Glutamatergic neuron (in vitro differentiated cells): Measurements from ENCODE around the gene CBLIF. TPM values are rescaled to one million over a fixed set of nuclear protein-coding genes. Genes with fewer than 3 reads are reported as not detected.
"Not testable (repeated sequence)": the region's sequence is repeated elsewhere in the genome, so short reads cannot be mapped to it uniquely, and the experiment has no call there.

Experiments used
- DNase-seq: peaks from one replicate; pipeline ENCODE4 v3.0.0; 2022
- H3K27ac Mint-ChIP-seq: one replicate; pipeline ENCODE4 v1.8.0; 2020; ENCODE audit warnings: mild to moderate bottlenecking, mixed read lengths, inconsistent platforms; ENCODE audit not compliant: unreplicated experiment
- H3K27me3 Mint-ChIP-seq: one replicate; pipeline ENCODE4 v1.8.0; 2020; ENCODE audit warnings: mild to moderate bottlenecking, moderate library complexity, mixed read lengths, inconsistent platforms; ENCODE audit not compliant: unreplicated experiment
- H3K36me3 Mint-ChIP-seq: one replicate; pipeline ENCODE4 v1.8.0; 2020; ENCODE audit warnings: mild to moderate bottlenecking, mixed read lengths, inconsistent platforms; ENCODE audit not compliant: unreplicated experiment
- H3K4me1 Mint-ChIP-seq: one replicate; pipeline ENCODE4 v1.8.0; 2020; ENCODE audit warnings: mild to moderate bottlenecking, low read depth, mixed read lengths, inconsistent platforms; ENCODE audit not compliant: unreplicated experiment
- H3K4me3 Mint-ChIP-seq: one replicate; pipeline ENCODE4 v1.8.0; 2020; ENCODE audit warnings: mild to moderate bottlenecking, mixed read lengths, inconsistent platforms; ENCODE audit not compliant: unreplicated experiment
- H3K9me3 Mint-ChIP-seq: one replicate; pipeline ENCODE4 v1.8.0; 2020; ENCODE audit warnings: mild to moderate bottlenecking, moderate library complexity, mixed read lengths, inconsistent platforms; ENCODE audit not compliant: unreplicated experiment
- CTCF ChIP-seq: fragments of 200-600 bp; sonication (generic); IDR thresholded peaks from one replicate; pipeline ENCODE4 v1.5.0; 2021; ENCODE audit not compliant: partially characterized antibody, unreplicated experiment
- total RNA-seq: library from RNA; stranded (reverse); fragmentation: NEBNext Ultra II Directional; extraction: Animal tissue kit (Norgen Biotek cat#: 25700); gene quantifications from one replicate; pipeline ENCODE4 v1.2.1, GENCODE V29; 2021; ENCODE audit not compliant: unreplicated experiment

The CBLIF gene
- total RNA-seq, 1 donor from 2014 or later = not detected

GRCh38 chr11:59791639-59792038 lies 53.7 kb downstream of the CBLIF start:
- peaks cover 9% of the 10 kb centered on the region for H3K36me3 Mint-ChIP-seq
- peaks cover 2% of the 10 kb centered on the region for H3K9me3 Mint-ChIP-seq
- no peak overlapping the region for H3K27ac Mint-ChIP-seq
- H3K4me1 Mint-ChIP-seq = peaks cover 8% of the 10 kb centered on the region
- no peak for TF ChIP-seq CTCF
- peaks cover 2% of the 10 kb centered on the region for H3K27me3 Mint-ChIP-seq
- no peak overlapping the region for H3K4me3 Mint-ChIP-seq
- DNase-seq = no peak

GRCh38 chr11:59787816-59788215 lies 57.5 kb downstream of the CBLIF start:
- peaks cover 8% of the 10 kb centered on the region for H3K4me1 Mint-ChIP-seq
- H3K27ac Mint-ChIP-seq = no peak overlapping the region
- no peak for DNase-seq
- no peak overlapping the region for H3K4me3 Mint-ChIP-seq
- TF ChIP-seq CTCF = no peak
- peaks cover 3% of the 10 kb centered on the region for H3K27me3 Mint-ChIP-seq
- H3K9me3 Mint-ChIP-seq = no peaks in the 10 kb centered on the region
- peaks cover 10% of the 10 kb centered on the region for H3K36me3 Mint-ChIP-seq

DNA sequence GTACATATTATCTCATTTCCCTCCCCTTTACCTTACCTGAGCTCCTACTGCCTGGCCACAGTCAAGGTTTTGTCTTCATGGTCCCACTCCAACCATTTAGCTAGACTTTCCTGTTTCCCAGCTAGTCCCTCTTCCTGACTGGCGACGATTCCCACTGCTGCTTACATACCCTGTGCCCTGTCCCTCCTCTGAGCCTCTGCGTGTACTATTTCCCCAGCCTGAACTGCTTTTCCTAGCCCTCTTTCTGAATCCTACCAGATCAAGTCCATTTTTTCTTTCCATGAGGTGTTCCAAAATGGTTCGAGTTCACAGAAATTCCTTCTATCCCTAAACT lies 58.1 kb downstream of the CBLIF start:
- Mint-ChIP-seq H3K27ac (no peak overlapping the region), H3K36me3 (peaks cover 7% of the 10 kb centered on the region), H3K27me3 (peaks cover 3% of the 10 kb centered on the region), H3K4me1 (peaks cover 8% of the 10 kb centered on the region), H3K9me3 (no peaks in the 10 kb centered on the region), H3K4me3 (no peak overlapping the region)
- TF ChIP-seq CTCF = no peak
- no peak for DNase-seq

DNA sequence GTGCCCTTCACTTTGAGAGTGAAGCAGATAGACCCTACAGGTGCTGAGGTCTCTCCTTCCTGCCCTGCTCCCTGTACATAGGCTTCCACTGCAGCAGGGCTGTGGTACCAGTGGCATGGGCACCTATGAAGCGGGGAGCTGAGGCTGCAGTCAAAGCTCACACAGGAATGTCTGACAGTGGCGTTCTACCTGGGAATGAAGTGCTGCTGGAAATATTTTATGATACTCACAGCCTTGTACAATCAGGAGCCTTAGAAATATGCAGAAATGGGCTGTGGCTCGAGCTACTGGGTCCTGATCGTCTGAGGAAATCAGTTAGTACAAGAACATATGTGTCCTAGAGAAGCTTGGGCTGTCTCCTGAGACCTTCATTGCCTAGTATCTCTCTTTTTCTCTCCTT lies 59.5 kb downstream of the CBLIF start:
- Mint-ChIP-seq H3K36me3 (peaks cover 7% of the 10 kb centered on the region), H3K4me3 (no peak overlapping the region), H3K27ac (no peak overlapping the region), H3K27me3 (peaks cover 3% of the 10 kb centered on the region), H3K9me3 (no peaks in the 10 kb centered on the region), H3K4me1 (peaks cover 8% of the 10 kb centered on the region)
- no peak for DNase-seq
- no peak for TF ChIP-seq CTCF

- H3K27ac Mint-ChIP-seq, H3K27me3 Mint-ChIP-seq, H3K36me3 Mint-ChIP-seq, H3K4me3 Mint-ChIP-seq, DNase-seq, H3K9me3 Mint-ChIP-seq, H3K4me1 Mint-ChIP-seq: not testable (repeated sequence)
Observed at GRCh38 chr11:59784441-59784840, 60.9 kb downstream of the CBLIF start.

- no peaks in the 10 kb centered on the region for H3K9me3 Mint-ChIP-seq
- H3K27ac Mint-ChIP-seq = no peak overlapping the region
- no peak for DNase-seq
- peaks cover 7% of the 10 kb centered on the region for H3K36me3 Mint-ChIP-seq
- peaks cover 3% of the 10 kb centered on the region for H3K27me3 Mint-ChIP-seq
- H3K4me1 Mint-ChIP-seq = peaks cover 8% of the 10 kb centered on the region
- TF ChIP-seq CTCF = no peak
- H3K4me3 Mint-ChIP-seq = no peak overlapping the region
Observed at GRCh38 chr11:59783632-59784090, 61.6 kb downstream of the CBLIF start.
